Measurements from ENCODE around the gene ATN1. TPM values are rescaled to one million over a fixed set of nuclear protein-coding genes. Genes with fewer than 3 reads are reported as not detected.
"Not testable (repeated sequence)": the region's sequence is repeated elsewhere in the genome, so short reads cannot be mapped to it uniquely, and the experiment has no call there.

The ATN1 gene
- total and polyA plus RNA-seq, 2 of the 4 experiments (the other 2 are of a cell fraction), result 3.4 to 58.7 TPM

DNA sequence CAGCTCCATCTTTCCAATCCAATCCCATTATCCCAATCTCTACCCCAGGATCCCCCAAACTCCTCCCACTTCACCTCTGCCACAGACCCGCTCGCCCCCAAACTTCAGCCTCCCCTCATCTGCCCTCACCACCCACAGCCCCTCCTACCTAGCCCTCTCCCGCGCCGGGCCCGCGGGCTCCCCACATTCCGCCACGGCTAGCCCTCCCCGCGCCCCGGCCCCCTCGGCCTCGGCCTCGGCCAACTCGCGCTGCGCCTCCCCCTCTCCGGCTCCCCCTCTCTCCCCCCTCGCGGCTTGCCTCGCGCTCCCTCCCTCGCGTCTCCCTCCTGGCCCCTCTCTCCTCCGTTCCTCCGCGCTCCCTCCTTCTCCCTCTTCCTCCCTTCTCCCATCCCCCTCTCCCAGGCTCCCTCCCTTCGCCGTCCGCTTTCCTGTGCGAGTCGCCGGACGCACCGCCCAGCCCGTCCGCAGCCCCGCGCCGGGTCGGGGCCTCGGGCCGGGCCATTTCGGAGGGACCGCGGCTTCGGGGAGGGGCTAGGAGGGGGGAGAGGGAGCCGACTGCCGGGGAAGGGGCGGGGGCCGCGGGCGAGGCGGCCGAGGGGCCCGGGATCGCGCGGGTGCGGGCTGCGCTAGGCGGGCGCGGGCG, at the start of gene ATN1 (continued):
- no peak for TF ChIP-seq CEBPB (IDR thresholded peaks at IDR 0.05; ENCODE audit: low read depth, low read length)
- no peak for TF ChIP-seq RAD21 (IDR thresholded peaks at IDR 0.05; ENCODE audit: low read length)
- no peak for TF ChIP-seq FOS (IDR thresholded peaks at IDR 0.05; ENCODE audit: low read depth, low read length)
- TF ChIP-seq, protein P1, sequence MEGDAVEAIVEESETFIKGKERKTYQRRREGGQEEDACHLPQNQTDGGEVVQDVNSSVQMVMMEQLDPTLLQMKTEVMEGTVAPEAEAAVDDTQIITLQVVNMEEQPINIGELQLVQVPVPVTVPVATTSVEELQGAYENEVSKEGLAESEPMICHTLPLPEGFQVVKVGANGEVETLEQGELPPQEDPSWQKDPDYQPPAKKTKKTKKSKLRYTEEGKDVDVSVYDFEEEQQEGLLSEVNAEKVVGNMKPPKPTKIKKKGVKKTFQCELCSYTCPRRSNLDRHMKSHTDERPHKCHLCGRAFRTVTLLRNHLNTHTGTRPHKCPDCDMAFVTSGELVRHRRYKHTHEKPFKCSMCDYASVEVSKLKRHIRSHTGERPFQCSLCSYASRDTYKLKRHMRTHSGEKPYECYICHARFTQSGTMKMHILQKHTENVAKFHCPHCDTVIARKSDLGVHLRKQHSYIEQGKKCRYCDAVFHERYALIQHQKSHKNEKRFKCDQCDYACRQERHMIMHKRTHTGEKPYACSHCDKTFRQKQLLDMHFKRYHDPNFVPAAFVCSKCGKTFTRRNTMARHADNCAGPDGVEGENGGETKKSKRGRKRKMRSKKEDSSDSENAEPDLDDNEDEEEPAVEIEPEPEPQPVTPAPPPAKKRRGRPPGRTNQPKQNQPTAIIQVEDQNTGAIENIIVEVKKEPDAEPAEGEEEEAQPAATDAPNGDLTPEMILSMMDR (conservative IDR thresholded peaks at IDR 0.05; ENCODE audit: low read depth, low read length), result no peak
- TF ChIP-seq RCOR1 (IDR thresholded peaks at IDR 0.05; ENCODE audit: insufficient replicate concordance, low read length), result no peak
- TF ChIP-seq NFE2L2 (IDR thresholded peaks at IDR 0.05; ENCODE audit: low read depth, low read length), result no peak
- no peak for TF ChIP-seq RFX5 (IDR thresholded peaks at IDR 0.05; ENCODE audit: low read depth, low read length)

DNA sequence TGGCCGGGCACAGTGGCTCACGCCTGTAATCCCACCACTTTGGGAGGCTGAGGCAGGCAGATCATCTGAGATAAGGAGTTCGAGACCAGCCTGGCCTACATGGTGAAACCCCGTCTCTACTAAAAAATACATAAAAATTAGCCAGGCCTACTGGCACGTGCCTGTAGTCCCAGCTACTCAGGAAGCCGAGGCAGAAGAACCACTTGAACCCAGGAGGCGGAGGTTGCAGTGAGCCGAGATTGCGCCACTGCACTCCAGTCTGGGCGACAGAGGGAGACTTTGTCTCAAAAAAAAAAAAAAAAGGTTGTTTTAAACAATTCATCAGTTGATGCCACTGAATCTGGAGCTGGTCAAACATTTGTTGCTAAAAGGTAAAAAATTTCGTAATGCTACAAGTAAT, 47.9 kb upstream of the ATN1 start:
- H3K4me1 ChIP-seq (ENCODE audit: control insufficient read depth, insufficient read depth, low read length); H3K4me2 ChIP-seq (ENCODE audit: low read depth, low read length); H2AK9ac ChIP-seq (replicated peaks; ENCODE audit: low read depth, low read length, poor library complexity); H4K20me1 ChIP-seq (ENCODE audit: insufficient read depth, low read length); DNase-seq; H2BK120ac ChIP-seq (ENCODE audit: low read depth, low read length); CTCF ChIA-PET; dilution Hi-C loops (cut with HindIII; ENCODE audit: low sequenced_read_pairs, unreplicated experiment); H2AFZ ChIP-seq (replicated peaks; ENCODE audit: low read length, poor library complexity); H2BK5ac ChIP-seq (ENCODE audit: low read depth, low read length, poor library complexity, severe bottlenecking); H3K56ac ChIP-seq (ENCODE audit: extremely low read depth, insufficient read depth, low read length); ATAC-seq (ENCODE audit: low read depth); H3K79me1 ChIP-seq (ENCODE audit: low read depth in 1 of 2, low read length in 2 of 2); H3K4me3 ChIP-seq (ENCODE audit: insufficient read depth, low read depth, low read length); H3K14ac ChIP-seq (replicated peaks; ENCODE audit: low read depth, low read length); H3K9ac ChIP-seq (ENCODE audit: low read depth, low read length); BruUV-seq (replicated peaks); H4K91ac ChIP-seq (ENCODE audit: insufficient read depth, low read depth, low read length); H3K27ac ChIP-seq (ENCODE audit: insufficient read depth, low read length); H3K9me3 ChIP-seq (ENCODE audit: control insufficient read depth, insufficient read depth, low read length); H4K8ac ChIP-seq (ENCODE audit: low read depth in 2 of 2, low read length in 2 of 2); H3K27me3 ChIP-seq (ENCODE audit: control insufficient read depth, insufficient read depth, low read length); H2BK20ac ChIP-seq (ENCODE audit: low read depth, low read length); intact Hi-C loops (cut with micrococcal nuclease); H2AK5ac ChIP-seq (ENCODE audit: low read depth, low read length); H3K23ac ChIP-seq (ENCODE audit: low read depth, low read length); in situ Hi-C loops (cut with MboI; ENCODE audit: low sequenced_read_pairs); H3K9me1 ChIP-seq (ENCODE audit: insufficient read depth, low read length); H2BK15ac ChIP-seq (ENCODE audit: low read depth, low read length); H3K18ac ChIP-seq (ENCODE audit: low read depth, low read length); H3K4ac ChIP-seq (ENCODE audit: low read depth, low read length); H4K5ac ChIP-seq (ENCODE audit: low read depth, low read length): not testable (repeated sequence)
- peaks cover 19% of the 10 kb centered on the region for H3K36me3 ChIP-seq (ENCODE audit: control insufficient read depth, insufficient read depth, low read length)
- POLR2A ChIA-PET (ENCODE audit: unreplicated experiment), result interaction anchor here (1.1 kb wide), 1 partner anchor 11 kb away, joined by 9 read pairs; no protein-coding TSS in a partner anchor
- WGBS, 2 experiments (ENCODE audit: extremely low coverage in 2 of 2, insufficient read length in 1 of 2), result 89% methylated on average over 4 of the region's 11 CpGs; no CpG with 5 or more reads in 1 of the 2 experiments

Data from IMR-90 (cell line).